H1 (cell line): ENCODE data around the gene PSAP.

ENCODE experiments used
- CREB1 ChIP-seq: IDR thresholded peaks from 2 replicates; pipeline ENCODE4 v1.6.1; 2012; ENCODE audit warnings: inconsistent platforms
- JUND ChIP-seq: IDR thresholded peaks from 2 replicates; pipeline ENCODE4 v1.6.1; 2011; ENCODE audit warnings: mild to moderate bottlenecking, improper control_type of control experiment, low read length
- KDM5A ChIP-seq: fragments of 200-600 bp; IDR thresholded peaks from 2 replicates; pipeline ENCODE4 v1.7.1; 2012; ENCODE audit warnings: mild to moderate bottlenecking, low read length, inconsistent platforms, mixed read lengths
- POLR2AphosphoS5 ChIP-seq: IDR thresholded peaks from 2 replicates; pipeline ENCODE4 v1.6.1; 2011; ENCODE audit warnings: low read depth, low read length
- SIX5 ChIP-seq: IDR thresholded peaks from 2 replicates; pipeline ENCODE4 v1.6.1; 2011; ENCODE audit warnings: mild to moderate bottlenecking, low read depth, low read length
- TAF1 ChIP-seq: IDR thresholded peaks from 2 replicates; pipeline ENCODE4 v1.6.1; 2011; ENCODE audit warnings: mild to moderate bottlenecking, low read depth, low read length
- TF ChIP-seq, protein P1 (sequence below), 3 experiments: IDR thresholded peaks; 1 replicate in 2 of 3; 2 replicates in 1 of 3; pipeline versions ENCODE4 v1.5.1 to v1.6.1; 2011; ENCODE audit warnings: low read length in 3 of 3, mild to moderate bottlenecking in 3 of 3, inconsistent platforms in 2 of 3, low read depth in 1 of 3, moderate library complexity in 1 of 3; ENCODE audit not compliant: insufficient read depth in 1 of 3; ENCODE audit errors: control extremely low read depth in 1 of 3

GRCh38 chr10:71847418-71847817 lies 3.6 kb downstream of the PSAP start:
- TF ChIP-seq CREB1 (no peak), JUND (no peak), POLR2AphosphoS5 (no peak), SIX5 (no peak), TAF1 (no peak), KDM5A (no peak)
- TF ChIP-seq, protein P1, sequence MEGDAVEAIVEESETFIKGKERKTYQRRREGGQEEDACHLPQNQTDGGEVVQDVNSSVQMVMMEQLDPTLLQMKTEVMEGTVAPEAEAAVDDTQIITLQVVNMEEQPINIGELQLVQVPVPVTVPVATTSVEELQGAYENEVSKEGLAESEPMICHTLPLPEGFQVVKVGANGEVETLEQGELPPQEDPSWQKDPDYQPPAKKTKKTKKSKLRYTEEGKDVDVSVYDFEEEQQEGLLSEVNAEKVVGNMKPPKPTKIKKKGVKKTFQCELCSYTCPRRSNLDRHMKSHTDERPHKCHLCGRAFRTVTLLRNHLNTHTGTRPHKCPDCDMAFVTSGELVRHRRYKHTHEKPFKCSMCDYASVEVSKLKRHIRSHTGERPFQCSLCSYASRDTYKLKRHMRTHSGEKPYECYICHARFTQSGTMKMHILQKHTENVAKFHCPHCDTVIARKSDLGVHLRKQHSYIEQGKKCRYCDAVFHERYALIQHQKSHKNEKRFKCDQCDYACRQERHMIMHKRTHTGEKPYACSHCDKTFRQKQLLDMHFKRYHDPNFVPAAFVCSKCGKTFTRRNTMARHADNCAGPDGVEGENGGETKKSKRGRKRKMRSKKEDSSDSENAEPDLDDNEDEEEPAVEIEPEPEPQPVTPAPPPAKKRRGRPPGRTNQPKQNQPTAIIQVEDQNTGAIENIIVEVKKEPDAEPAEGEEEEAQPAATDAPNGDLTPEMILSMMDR (IDR thresholded peaks at IDR 0.05; ENCODE audit: control extremely low read depth in 1 of 3, insufficient read depth in 1 of 3, low read depth in 1 of 3, low read length in 3 of 3), result no peak
